Endothelial cell of umbilical vein (primary cell): ENCODE data around the gene FARP1. TPM values are rescaled to one million over a fixed set of nuclear protein-coding genes. Genes with fewer than 3 reads are reported as not detected.

Experiments
- BruUV-seq: library from RNA; stranded (reverse); fragments of 400-500 nt; replicated peaks from 2 replicates; lab custom pipeline; 2021; lab: Mats Ljungman, UMichigan
- CTCF ChIA-PET: fragments of 300-600, 350-600 bp; sonication (Branson Sonifier 250); formaldehyde crosslinking; loops from one replicate; lab custom pipeline; 2021; ENCODE audit warnings: antibody characterized with exemption, inconsistent platforms; lab: Charles Lee
- POLR2A ChIA-PET: fragments of 300-600, 350-600 bp; sonication (Branson Sonifier 250); formaldehyde crosslinking; loops from one replicate; lab custom pipeline; 2021; ENCODE audit warnings: antibody characterized with exemption, inconsistent platforms; lab: Charles Lee
- DNase-seq: peaks from one replicate; pipeline ENCODE4 v3.0.0-alpha.2; 2011; ENCODE audit warnings: low read depth, low spot score
- FAIRE-seq: peaks from 2 replicates; lab custom pipeline; 2011; peaks lifted over from hg19 to GRCh38; lab: Jason Lieb, UNC
- H2AFZ ChIP-seq: 2 replicates; pipeline ENCODE4 v1.6.0; 2012; ENCODE audit warnings: low read depth, low read length, control low read depth, inconsistent platforms
- H3K27ac ChIP-seq: 2 replicates; pipeline ENCODE4 v1.5.1; 2011; ENCODE audit warnings: low read depth, mild to moderate bottlenecking, control low read depth, low read length, moderate library complexity; ENCODE audit not compliant: insufficient read depth
- H3K27me3 ChIP-seq, 2 experiments: 2 replicates each; pipeline versions ENCODE4 v1.6.0 to v1.6.1; 2011; ENCODE audit warnings: low read length in 2 of 2, mixed read lengths in 1 of 2; ENCODE audit not compliant: control insufficient read depth in 2 of 2, insufficient read depth in 2 of 2
- H3K36me3 ChIP-seq, 2 experiments: 2 replicates in 1 of 2; 3 replicates in 1 of 2; pipeline ENCODE4 v1.5.1; 2011; ENCODE audit warnings: low read length in 2 of 2, mild to moderate bottlenecking in 1 of 2, moderate library complexity in 1 of 2; ENCODE audit not compliant: control insufficient read depth in 2 of 2, insufficient read depth in 2 of 2; ENCODE audit errors: extremely low read depth in 1 of 2
- H3K4me1 ChIP-seq: 3 replicates; pipeline ENCODE4 v1.5.1; 2011; ENCODE audit warnings: mild to moderate bottlenecking, low read length; ENCODE audit not compliant: control insufficient read depth, insufficient read depth; ENCODE audit errors: extremely low read depth
- H3K4me2 ChIP-seq: 2 replicates; pipeline ENCODE4 v1.6.1; 2011; ENCODE audit warnings: low read length, control low read depth, mixed read lengths; ENCODE audit not compliant: insufficient read depth
- H3K4me3 ChIP-seq, 3 experiments: fragments of 200-600 bp in 1 of 3; sonication (generic), shearing (Covaris generic) in 1 of 3; replicated peaks in 1 of 3; 2 replicates each; pipeline ENCODE4 v1.5.1; 2011 to 2016; ENCODE audit warnings: control low read depth in 3 of 3, low read length in 3 of 3, mild to moderate bottlenecking in 2 of 3, inconsistent platforms in 1 of 3, low read depth in 1 of 3, moderate library complexity in 1 of 3; ENCODE audit not compliant: insufficient read depth in 1 of 3
- H3K79me2 ChIP-seq: 2 replicates; pipeline ENCODE4 v1.6.0; 2012; ENCODE audit warnings: low read length, inconsistent platforms; ENCODE audit not compliant: control insufficient read depth, insufficient read depth
- H3K9ac ChIP-seq: replicated peaks from 2 replicates; pipeline ENCODE3; 2011; ENCODE audit warnings: low read length, control low read depth; ENCODE audit not compliant: insufficient read depth; ENCODE audit errors: extremely low read depth
- H3K9me1 ChIP-seq: replicated peaks from 3 replicates; pipeline ENCODE4 v1.6.0; 2011; ENCODE audit warnings: mild to moderate bottlenecking, low read length; ENCODE audit not compliant: control insufficient read depth, insufficient read depth; ENCODE audit errors: extremely low read depth
- H3K9me3 ChIP-seq: replicated peaks from 2 replicates; pipeline ENCODE4 v1.5.1; 2012; ENCODE audit warnings: low read length, inconsistent platforms; ENCODE audit not compliant: control insufficient read depth, insufficient read depth
- H4K20me1 ChIP-seq: replicated peaks from 2 replicates; pipeline ENCODE3; 2011; ENCODE audit warnings: mild to moderate bottlenecking, low read length; ENCODE audit not compliant: control insufficient read depth, insufficient read depth; ENCODE audit errors: extremely low read depth
- CTCF ChIP-seq, 2 donors: IDR thresholded peaks; 1 replicate in 1 of 2; 2 replicates in 1 of 2; pipeline ENCODE4 v1.5.1; 2011; ENCODE audit warnings: low read length in 2 of 2, mild to moderate bottlenecking in 2 of 2, moderate library complexity in 2 of 2, control low read depth in 1 of 2, inconsistent platforms in 1 of 2, low read depth in 1 of 2; ENCODE audit not compliant: insufficient read depth in 1 of 2; ENCODE audit errors: extremely low read depth in 1 of 2
- EZH2 ChIP-seq: IDR thresholded peaks from 2 replicates; pipeline ENCODE4 v1.6.1; 2012; ENCODE audit warnings: borderline replicate concordance, low read depth, mild to moderate bottlenecking, moderate library complexity, low read length, inconsistent platforms; ENCODE audit not compliant: severe bottlenecking
- FOS ChIP-seq: IDR thresholded peaks from 2 replicates; pipeline ENCODE4 v1.6.1; 2011; ENCODE audit warnings: mild to moderate bottlenecking, low read length, moderate library complexity, borderline replicate concordance; ENCODE audit not compliant: insufficient read depth
- GATA2 ChIP-seq: IDR thresholded peaks from 2 replicates; pipeline ENCODE4 v1.7.0; 2011; ENCODE audit warnings: low read depth, mild to moderate bottlenecking, moderate library complexity, mixed read lengths, low read length; ENCODE audit not compliant: insufficient read length, insufficient read depth
- JUN ChIP-seq: IDR thresholded peaks from 2 replicates; pipeline ENCODE4 v1.6.1; 2011; ENCODE audit warnings: borderline replicate concordance, low read depth; ENCODE audit not compliant: insufficient read length, insufficient read depth
- MYC ChIP-seq: IDR thresholded peaks from one replicate; pipeline ENCODE4 v1.6.1; 2011; ENCODE audit warnings: mild to moderate bottlenecking, low read depth, low read length
- POLR2A ChIP-seq: IDR thresholded peaks from 2 replicates; pipeline ENCODE4 v1.6.1; 2012; ENCODE audit warnings: low read depth, mild to moderate bottlenecking, control low read depth, low read length
- POLR2AphosphoS5 ChIP-seq: IDR thresholded peaks from 2 replicates; pipeline ENCODE4 v1.6.1; 2012; ENCODE audit warnings: low read depth, mild to moderate bottlenecking, control low read depth, low read length, moderate library complexity; ENCODE audit not compliant: insufficient read depth
- dilution Hi-C: fragments of 300-500 bp; cut with MboI; formaldehyde crosslinking; loops from one replicate; pipeline ENCODE4 v1.15.0; 2019; ENCODE audit warnings: low sequenced_read_pairs; ENCODE audit not compliant: extremely low pct_ligation_motif_present
- intact Hi-C: fragments of 100-400 bp; cut with micrococcal nuclease; formaldehyde crosslinking; loops from one replicate; pipeline ENCODE4 v1.10.0; 2022
- polyA plus RNA-seq, 4 experiments: library from polyadenylated mRNA; depleted of rRNA in 3 of 4; stranded (reverse) in 3 of 4; unstranded in 1 of 4; fragments of >200 nt; gene quantifications; 2 replicates each; pipeline versions ENCODE4 v1.2.1 to v1.2.3, GENCODE V29; 2011 to 2012; ENCODE audit warnings: missing spikeins in 1 of 4
- total RNA-seq: library from RNA; stranded (reverse); gene quantifications from 2 replicates; pipeline ENCODE4 v1.2.3, GENCODE V29; 2021

FARP1 gene
- total and polyA plus RNA-seq, 2 donors (not counting 3 experiments of a cell fraction or from before 2014, with no cell fraction given): 19.0 to 77.7 TPM

GRCh38 chr13:98240135-98240534 lies 97.2 kb downstream of the FARP1 start:
- Histone ChIP-seq H3K36me3 (no peaks in the 10 kb centered on the region), H3K4me3 (no peak overlapping the region), H3K27me3 (no peaks in the 10 kb centered on the region), H3K4me1 (no peaks in the 10 kb centered on the region), H4K20me1 (no peaks in the 10 kb centered on the region), H3K9me3 (no peaks in the 10 kb centered on the region), H3K9ac (no peak overlapping the region), H3K9me1 (no peaks in the 10 kb centered on the region), H3K79me2 (no peaks in the 10 kb centered on the region), H3K27ac (no peak overlapping the region), H3K4me2 (no peak overlapping the region), H2AFZ (no peak overlapping the region)
- BruUV-seq: no TSS peak
- TF ChIP-seq CTCF (IDR thresholded peaks at IDR 0.05; ENCODE audit: extremely low read depth in 1 of 2, insufficient read depth in 1 of 2, low read depth in 1 of 2, low read length in 2 of 2): no peak
- no peak for TF ChIP-seq POLR2AphosphoS5
- no peak for TF ChIP-seq EZH2
- TF ChIP-seq MYC: no peak
- no peak for TF ChIP-seq FOS
- no peak for TF ChIP-seq POLR2A
- TF ChIP-seq JUN: no peak
- TF ChIP-seq GATA2: no peak
- CTCF ChIA-PET: no interaction called here
- intact Hi-C loops (no loop called here), dilution Hi-C loops (no loop called here)
- FAIRE-seq (no peak), DNase-seq (no peak)
- POLR2A ChIA-PET: no interaction called here
